Right lobe of liver (tissue), 4 donors: Measurements from ENCODE around the gene SLC27A6.

Source experiments
- CTCF ChIP-seq, 4 donors: fragments of 200-600 bp in 3 of 4; fragments of 450-650 bp in 1 of 4; IDR thresholded peaks; one replicate each; pipeline versions ENCODE4 v1.5.1 to v1.8.0; 2016 to 2022; ENCODE audit warnings: antibody characterized with exemption in 4 of 4, mild to moderate bottlenecking in 2 of 4
- POLR2A ChIP-seq: fragments of 450-650 bp; IDR thresholded peaks from one replicate; pipeline ENCODE4 v1.6.1; 2017; ENCODE audit warnings: antibody characterized with exemption, mild to moderate bottlenecking
- donor health status: DM: no; HTN: no; CAD: no.
- donor health status: DM: no; HTN: no; CAD: no.
- donor health status: DM: no; HTN: yes; CAD: no.

DNA sequence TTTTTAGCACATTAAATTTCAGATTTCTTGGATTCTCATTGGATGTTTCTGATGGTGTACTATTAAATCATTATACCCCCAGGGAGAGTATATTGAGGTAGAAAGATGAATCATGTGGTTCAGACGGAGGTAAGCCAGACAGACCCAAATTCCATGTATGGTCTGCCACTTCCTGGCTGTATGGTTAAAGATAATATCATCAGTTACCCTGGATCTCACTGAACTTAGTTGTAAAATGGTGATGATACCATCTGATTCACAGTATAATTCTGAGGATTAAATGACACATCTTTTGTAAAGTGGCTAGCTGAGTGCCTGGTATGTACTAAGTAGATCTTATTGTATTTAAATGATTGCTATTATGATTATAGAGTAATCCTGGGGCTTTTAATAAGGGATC, 9.3 kb downstream of the SLC27A6 start:
- no peak for TF ChIP-seq POLR2A
- no peak for TF ChIP-seq CTCF (IDR thresholded peaks at IDR 0.05)
